ENCODE measurements around the gene CFL2. TPM values are rescaled to one million over a fixed set of nuclear protein-coding genes. Genes with fewer than 3 reads are reported as not detected.
A peak's percentile ranks its signal among the peaks of the same experiment; 100 is the strongest.

Gene CFL2
- total RNA-seq, 1 donor from 2014 or later = 110 TPM

DNA sequence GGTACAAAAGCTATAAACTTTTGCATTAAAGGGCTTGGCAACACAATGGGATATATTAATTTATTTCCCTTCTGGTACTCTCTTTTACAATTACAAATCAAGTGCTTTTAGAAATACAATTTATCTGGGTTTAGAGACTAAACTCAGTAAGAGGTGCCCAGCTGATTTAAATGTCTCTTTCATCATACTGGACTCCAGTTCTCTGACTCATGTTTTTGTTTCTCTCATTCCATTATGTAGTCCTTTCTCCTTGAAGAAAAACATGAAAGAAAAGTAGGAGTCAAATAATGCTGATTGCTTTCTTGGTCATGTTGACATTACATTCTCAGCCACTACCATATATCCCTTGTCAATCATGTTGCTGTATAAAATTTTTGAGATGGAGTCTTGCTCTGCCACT, 36.3 kb upstream of the CFL2 start:
- no peaks in the 10 kb centered on the region for H3K9me3 Mint-ChIP-seq (ENCODE audit: unreplicated experiment)
- H3K27me3 ChIP-seq (ENCODE audit: insufficient read depth, low read length) = no peaks in the 10 kb centered on the region
- no peaks in the 10 kb centered on the region for H3K79me2 ChIP-seq (ENCODE audit: insufficient read depth, low read length)
- H3K9me3 ChIP-seq (ENCODE audit: insufficient read depth, low read depth, low read length) = no peaks in the 10 kb centered on the region
- H3K27me3 Mint-ChIP-seq (ENCODE audit: low read depth, unreplicated experiment) = no peaks in the 10 kb centered on the region
- no peak overlapping the region for H3K27ac ChIP-seq (ENCODE audit: low read depth, low read length)
- peak overlapping the region; percentile 38 for H3K27ac Mint-ChIP-seq (ENCODE audit: unreplicated experiment)
- H3K36me3 ChIP-seq (ENCODE audit: insufficient read depth, low read length) = peaks cover 18% of the 10 kb centered on the region
- no peak overlapping the region for H3K4me3 Mint-ChIP-seq (ENCODE audit: unreplicated experiment)
- peak; percentile 52 for FAIRE-seq
- H3K36me3 Mint-ChIP-seq (ENCODE audit: low read depth, unreplicated experiment) = peaks cover 5% of the 10 kb centered on the region
- no peak for TF ChIP-seq EZH2 (IDR thresholded peaks at IDR 0.05; ENCODE audit: insufficient read depth, low read length)
- TF ChIP-seq, protein P1, sequence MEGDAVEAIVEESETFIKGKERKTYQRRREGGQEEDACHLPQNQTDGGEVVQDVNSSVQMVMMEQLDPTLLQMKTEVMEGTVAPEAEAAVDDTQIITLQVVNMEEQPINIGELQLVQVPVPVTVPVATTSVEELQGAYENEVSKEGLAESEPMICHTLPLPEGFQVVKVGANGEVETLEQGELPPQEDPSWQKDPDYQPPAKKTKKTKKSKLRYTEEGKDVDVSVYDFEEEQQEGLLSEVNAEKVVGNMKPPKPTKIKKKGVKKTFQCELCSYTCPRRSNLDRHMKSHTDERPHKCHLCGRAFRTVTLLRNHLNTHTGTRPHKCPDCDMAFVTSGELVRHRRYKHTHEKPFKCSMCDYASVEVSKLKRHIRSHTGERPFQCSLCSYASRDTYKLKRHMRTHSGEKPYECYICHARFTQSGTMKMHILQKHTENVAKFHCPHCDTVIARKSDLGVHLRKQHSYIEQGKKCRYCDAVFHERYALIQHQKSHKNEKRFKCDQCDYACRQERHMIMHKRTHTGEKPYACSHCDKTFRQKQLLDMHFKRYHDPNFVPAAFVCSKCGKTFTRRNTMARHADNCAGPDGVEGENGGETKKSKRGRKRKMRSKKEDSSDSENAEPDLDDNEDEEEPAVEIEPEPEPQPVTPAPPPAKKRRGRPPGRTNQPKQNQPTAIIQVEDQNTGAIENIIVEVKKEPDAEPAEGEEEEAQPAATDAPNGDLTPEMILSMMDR (IDR thresholded peaks at IDR 0.05; ENCODE audit: insufficient read depth, low read depth, low read length) = no peak
- DNase-seq (ENCODE audit: low read depth) = peak; percentile 68
- peak overlapping the region; percentile 16 for H3K4me2 ChIP-seq (ENCODE audit: low read length)
- H3K4me1 Mint-ChIP-seq (ENCODE audit: low read depth, unreplicated experiment) = peaks cover 3% of the 10 kb centered on the region
- no peak overlapping the region for H3K9ac ChIP-seq (ENCODE audit: low read length)
- no peaks in the 10 kb centered on the region for H4K20me1 ChIP-seq (ENCODE audit: insufficient read depth, low read length)
- no peak overlapping the region for H3K4me3 ChIP-seq (ENCODE audit: insufficient read depth, low read depth, low read length)
- H3K4me1 ChIP-seq (ENCODE audit: insufficient read depth, low read length) = peaks cover 8% of the 10 kb centered on the region
- no peak overlapping the region for H2AFZ ChIP-seq (ENCODE audit: low read depth, low read length)

DNA sequence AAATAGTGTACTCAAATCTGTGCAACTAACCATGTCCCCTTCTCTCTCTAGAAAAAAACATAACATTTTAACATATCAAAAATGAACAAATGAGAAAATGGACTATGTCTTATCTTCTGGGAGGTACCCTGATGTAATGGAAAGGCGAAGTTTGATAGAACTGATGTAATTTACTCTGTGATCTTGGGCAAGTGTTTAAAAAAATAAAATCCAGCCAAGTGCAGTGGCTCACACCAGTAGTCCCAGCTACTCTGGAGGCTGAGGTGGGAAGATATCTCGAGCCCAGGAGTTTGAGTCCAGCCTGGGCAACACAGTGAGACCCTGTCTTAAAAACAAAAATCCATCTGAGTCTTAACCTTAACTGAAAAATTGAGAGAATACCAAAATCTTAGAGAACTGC, 35.8 kb upstream of the CFL2 start:
- Mint-ChIP-seq H3K27me3 (ENCODE audit: low read depth, unreplicated experiment) (no peaks in the 10 kb centered on the region), H3K27ac (ENCODE audit: unreplicated experiment) (no peak overlapping the region), H3K4me1 (ENCODE audit: low read depth, unreplicated experiment) (peaks cover 5% of the 10 kb centered on the region), H3K4me3 (ENCODE audit: unreplicated experiment) (no peak overlapping the region), H3K9me3 (ENCODE audit: unreplicated experiment) (no peaks in the 10 kb centered on the region), H3K36me3 (ENCODE audit: low read depth, unreplicated experiment) (peaks cover 5% of the 10 kb centered on the region)
- Histone ChIP-seq H3K27me3 (ENCODE audit: insufficient read depth, low read length) (no peaks in the 10 kb centered on the region), H3K9me3 (ENCODE audit: insufficient read depth, low read depth, low read length) (no peaks in the 10 kb centered on the region), H3K36me3 (ENCODE audit: insufficient read depth, low read length) (peaks cover 16% of the 10 kb centered on the region), H3K9ac (ENCODE audit: low read length) (no peak overlapping the region), H3K4me2 (ENCODE audit: low read length) (no peak overlapping the region), H2AFZ (ENCODE audit: low read depth, low read length) (no peak overlapping the region), H3K27ac (ENCODE audit: low read depth, low read length) (no peak overlapping the region), H3K4me1 (ENCODE audit: insufficient read depth, low read length) (peaks cover 8% of the 10 kb centered on the region), H4K20me1 (ENCODE audit: insufficient read depth, low read length) (no peaks in the 10 kb centered on the region), H3K79me2 (ENCODE audit: insufficient read depth, low read length) (no peaks in the 10 kb centered on the region), H3K4me3 (ENCODE audit: insufficient read depth, low read depth, low read length) (no peak overlapping the region)
- TF ChIP-seq, protein P1 (IDR thresholded peaks at IDR 0.05; ENCODE audit: insufficient read depth, low read depth, low read length) = no peak
- no peak for TF ChIP-seq EZH2 (IDR thresholded peaks at IDR 0.05; ENCODE audit: insufficient read depth, low read length)
- DNase-seq (ENCODE audit: low read depth) (no peak), FAIRE-seq (no peak)

DNA sequence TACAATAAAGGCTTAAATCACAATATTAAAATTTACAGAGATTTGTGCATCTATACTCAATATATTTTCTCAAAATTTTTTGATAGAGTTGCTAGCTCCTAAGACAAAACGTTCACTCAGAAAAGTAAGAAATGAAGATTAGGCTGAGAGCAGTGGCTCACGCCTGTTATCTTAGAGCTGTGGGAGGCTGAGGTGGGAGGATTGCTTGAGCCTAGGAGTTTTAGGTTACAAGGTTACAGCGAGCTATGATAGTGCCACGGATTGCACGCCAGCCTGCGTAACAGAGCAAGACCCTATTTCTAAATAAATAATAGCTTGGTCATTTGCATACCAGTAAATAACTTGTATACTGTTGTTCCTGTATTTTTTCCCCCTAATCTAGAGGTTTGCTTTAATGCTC, 35.0 kb upstream of the CFL2 start:
- Histone ChIP-seq H4K20me1 (ENCODE audit: insufficient read depth, low read length) (no peaks in the 10 kb centered on the region), H3K9ac (ENCODE audit: low read length) (no peak overlapping the region), H3K4me3 (ENCODE audit: insufficient read depth, low read depth, low read length) (no peak overlapping the region), H3K36me3 (ENCODE audit: insufficient read depth, low read length) (peaks cover 15% of the 10 kb centered on the region), H3K9me3 (ENCODE audit: insufficient read depth, low read depth, low read length) (no peaks in the 10 kb centered on the region), H2AFZ (ENCODE audit: low read depth, low read length) (no peak overlapping the region), H3K4me2 (ENCODE audit: low read length) (no peak overlapping the region), H3K27me3 (ENCODE audit: insufficient read depth, low read length) (no peaks in the 10 kb centered on the region), H3K27ac (ENCODE audit: low read depth, low read length) (no peak overlapping the region), H3K79me2 (ENCODE audit: insufficient read depth, low read length) (no peaks in the 10 kb centered on the region), H3K4me1 (ENCODE audit: insufficient read depth, low read length) (peaks cover 8% of the 10 kb centered on the region)
- Mint-ChIP-seq H3K36me3 (ENCODE audit: low read depth, unreplicated experiment) (peaks cover 5% of the 10 kb centered on the region), H3K27ac (ENCODE audit: unreplicated experiment) (no peak overlapping the region), H3K4me1 (ENCODE audit: low read depth, unreplicated experiment) (peaks cover 11% of the 10 kb centered on the region), H3K27me3 (ENCODE audit: low read depth, unreplicated experiment) (no peaks in the 10 kb centered on the region), H3K9me3 (ENCODE audit: unreplicated experiment) (no peaks in the 10 kb centered on the region), H3K4me3 (ENCODE audit: unreplicated experiment) (no peak overlapping the region)
- TF ChIP-seq EZH2 (IDR thresholded peaks at IDR 0.05; ENCODE audit: insufficient read depth, low read length) = no peak
- TF ChIP-seq, protein P1 (IDR thresholded peaks at IDR 0.05; ENCODE audit: insufficient read depth, low read depth, low read length) = no peak
- DNase-seq (ENCODE audit: low read depth) (no peak), FAIRE-seq (no peak)

Data from astrocyte (in vitro differentiated cells and primary cell).